Upper lobe of left lung (tissue), 4 donors: ENCODE measurements around the gene GTF2IRD1.
"Not testable (repeated sequence)": the region's sequence is repeated elsewhere in the genome, so short reads cannot be mapped to it uniquely, and the experiment has no call there.

Experiments used
- CTCF ChIP-seq, 6 experiments: fragments of 450-650 bp in 4 of 6; fragments of 200-600 bp in 2 of 6; sonication (generic) in 2 of 6; IDR thresholded peaks; one replicate each; pipeline ENCODE4 v1.5.1; 2016 to 2019; ENCODE audit warnings: antibody characterized with exemption in 6 of 6
- EP300 ChIP-seq, 4 donors: sonication (generic); formaldehyde crosslinking; IDR thresholded peaks; one replicate each; pipeline ENCODE4 v1.5.1; 2017; ENCODE audit warnings: antibody characterized with exemption in 4 of 4, control low read depth in 2 of 4
- POLR2A ChIP-seq, 4 donors: fragments of 450-650 bp; IDR thresholded peaks; one replicate each; pipeline ENCODE4 v1.5.1; 2016 to 2017; ENCODE audit warnings: antibody characterized with exemption in 4 of 4, mild to moderate bottlenecking in 2 of 4
- POLR2AphosphoS5 ChIP-seq, 2 donors: sonication (generic); formaldehyde crosslinking; IDR thresholded peaks; one replicate each; pipeline ENCODE4 v1.5.1; 2017; ENCODE audit warnings: antibody characterized with exemption in 2 of 2

- TF ChIP-seq CTCF, POLR2A, POLR2AphosphoS5, EP300 (IDR thresholded peaks at IDR 0.05): not testable (repeated sequence)
These were observed 43.1 kb downstream of the GTF2IRD1 start for GRCh38 chr7:74496773-74497172.
